Nephron (organoid): ENCODE data around the gene CALN1.

ENCODE experiments used
- H3K27ac Mint-ChIP-seq, 3 experiments: 2 replicates each; pipeline ENCODE4 v1.8.0; 2020; ENCODE audit warnings: mixed read lengths in 3 of 3, mild to moderate bottlenecking in 2 of 3, moderate library complexity in 1 of 3
- H3K27me3 Mint-ChIP-seq: 2 replicates; pipeline ENCODE4 v1.8.0; 2021; ENCODE audit warnings: low read depth, mild to moderate bottlenecking, moderate library complexity, mixed read lengths
- H3K36me3 Mint-ChIP-seq: 2 replicates; pipeline ENCODE4 v1.8.0; 2020; ENCODE audit warnings: low read depth, mixed read lengths
- H3K4me1 Mint-ChIP-seq: 2 replicates; pipeline ENCODE4 v1.8.0; 2020; ENCODE audit warnings: mixed read lengths
- H3K4me3 Mint-ChIP-seq, 3 experiments: 2 replicates each; pipeline ENCODE4 v1.8.0; 2020; ENCODE audit warnings: mild to moderate bottlenecking in 3 of 3, mixed read lengths in 3 of 3, moderate library complexity in 2 of 3
- H3K9me3 Mint-ChIP-seq: 2 replicates; pipeline ENCODE4 v1.8.0; 2020; ENCODE audit warnings: mixed read lengths
- TF ChIP-seq, protein P1 (sequence below), 3 experiments: fragments of 200-600 bp; sonication (generic); IDR thresholded peaks; one replicate each; pipeline ENCODE4 v1.5.0; 2021; ENCODE audit warnings: antibody characterized with exemption in 3 of 3; ENCODE audit not compliant: unreplicated experiment in 3 of 3

The CALN1 gene

DNA sequence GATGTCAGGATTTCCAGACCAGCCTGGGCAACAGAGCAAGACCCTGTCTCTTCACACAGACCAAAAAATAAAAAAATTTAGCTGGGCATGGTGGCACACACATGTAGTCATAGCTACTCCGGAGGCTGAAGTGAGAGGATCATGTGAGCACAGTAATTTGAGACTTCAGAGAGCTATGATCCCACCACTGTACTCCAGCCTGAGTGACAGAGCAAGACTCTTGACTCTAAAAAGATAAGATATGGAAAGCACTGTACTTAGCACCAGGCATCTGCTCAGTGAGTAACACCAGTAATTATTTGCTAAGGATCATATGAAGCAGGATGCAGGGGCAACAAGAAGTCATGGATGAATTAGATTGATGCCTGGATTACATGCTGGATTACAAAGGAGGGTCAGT is 128.8 kb downstream of the CALN1 start:
- TF ChIP-seq, protein P1, sequence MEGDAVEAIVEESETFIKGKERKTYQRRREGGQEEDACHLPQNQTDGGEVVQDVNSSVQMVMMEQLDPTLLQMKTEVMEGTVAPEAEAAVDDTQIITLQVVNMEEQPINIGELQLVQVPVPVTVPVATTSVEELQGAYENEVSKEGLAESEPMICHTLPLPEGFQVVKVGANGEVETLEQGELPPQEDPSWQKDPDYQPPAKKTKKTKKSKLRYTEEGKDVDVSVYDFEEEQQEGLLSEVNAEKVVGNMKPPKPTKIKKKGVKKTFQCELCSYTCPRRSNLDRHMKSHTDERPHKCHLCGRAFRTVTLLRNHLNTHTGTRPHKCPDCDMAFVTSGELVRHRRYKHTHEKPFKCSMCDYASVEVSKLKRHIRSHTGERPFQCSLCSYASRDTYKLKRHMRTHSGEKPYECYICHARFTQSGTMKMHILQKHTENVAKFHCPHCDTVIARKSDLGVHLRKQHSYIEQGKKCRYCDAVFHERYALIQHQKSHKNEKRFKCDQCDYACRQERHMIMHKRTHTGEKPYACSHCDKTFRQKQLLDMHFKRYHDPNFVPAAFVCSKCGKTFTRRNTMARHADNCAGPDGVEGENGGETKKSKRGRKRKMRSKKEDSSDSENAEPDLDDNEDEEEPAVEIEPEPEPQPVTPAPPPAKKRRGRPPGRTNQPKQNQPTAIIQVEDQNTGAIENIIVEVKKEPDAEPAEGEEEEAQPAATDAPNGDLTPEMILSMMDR (IDR thresholded peaks at IDR 0.05; ENCODE audit: unreplicated experiment in 3 of 3): no peak
- no peak overlapping the region for H3K27ac Mint-ChIP-seq
- H3K36me3 Mint-ChIP-seq: no peaks in the 10 kb centered on the region
- H3K9me3 Mint-ChIP-seq: peaks cover 9% of the 10 kb centered on the region
- no peak overlapping the region for H3K4me3 Mint-ChIP-seq
- H3K4me1 Mint-ChIP-seq: peaks cover 10% of the 10 kb centered on the region
- peaks cover 6% of the 10 kb centered on the region for H3K27me3 Mint-ChIP-seq

DNA sequence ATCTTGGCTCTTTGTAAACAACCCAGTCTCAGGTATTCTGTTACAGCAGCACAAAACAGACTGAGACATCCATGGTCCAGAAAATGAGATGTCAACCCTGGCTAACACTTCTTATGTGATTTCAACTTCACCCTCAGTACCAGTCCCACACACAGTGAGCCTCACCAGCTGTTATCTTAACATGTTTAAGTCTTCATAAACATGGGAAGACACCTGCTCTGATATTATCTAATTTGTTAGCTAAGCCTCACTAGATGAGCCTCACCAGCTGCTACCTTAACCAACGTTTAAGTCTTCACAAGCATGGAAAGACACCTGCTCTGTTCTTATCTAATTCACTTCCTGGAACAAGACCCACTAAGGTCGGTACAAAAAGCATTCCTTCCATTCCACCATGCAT is 130.8 kb downstream of the CALN1 start:
- peaks cover 10% of the 10 kb centered on the region for H3K4me1 Mint-ChIP-seq
- H3K27me3 Mint-ChIP-seq: peaks cover 6% of the 10 kb centered on the region
- TF ChIP-seq, protein P1 (IDR thresholded peaks at IDR 0.05; ENCODE audit: unreplicated experiment in 3 of 3): no peak
- H3K36me3 Mint-ChIP-seq: no peaks in the 10 kb centered on the region
- H3K4me3 Mint-ChIP-seq: no peak overlapping the region
- H3K9me3 Mint-ChIP-seq: peaks cover 22% of the 10 kb centered on the region
- H3K27ac Mint-ChIP-seq: no peak overlapping the region

DNA sequence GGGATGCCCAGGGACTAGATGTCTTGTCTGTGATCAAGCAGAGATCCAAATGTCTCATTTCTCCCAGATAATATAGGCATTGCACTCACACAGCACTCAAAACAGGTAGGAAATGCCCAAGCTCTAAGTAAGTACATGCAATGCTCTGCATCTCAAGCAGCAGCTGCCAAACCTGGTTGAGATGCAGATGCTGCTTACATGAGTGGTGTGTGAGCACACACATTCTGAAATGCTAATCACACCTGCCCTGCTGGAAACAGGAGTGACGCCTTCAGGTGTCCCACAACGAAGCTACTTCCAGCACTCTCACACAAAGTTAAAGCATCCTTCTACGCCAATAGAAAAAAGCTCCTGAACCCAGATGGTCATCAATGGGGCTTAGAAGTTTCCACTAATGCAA is 132.9 kb downstream of the CALN1 start:
- H3K4me1 Mint-ChIP-seq: peaks cover 10% of the 10 kb centered on the region
- H3K27ac Mint-ChIP-seq: no peak overlapping the region
- peaks cover 28% of the 10 kb centered on the region for H3K9me3 Mint-ChIP-seq
- peaks cover 6% of the 10 kb centered on the region for H3K27me3 Mint-ChIP-seq
- H3K36me3 Mint-ChIP-seq: no peaks in the 10 kb centered on the region
- TF ChIP-seq, protein P1 (IDR thresholded peaks at IDR 0.05; ENCODE audit: unreplicated experiment in 3 of 3): no peak
- no peak overlapping the region for H3K4me3 Mint-ChIP-seq

DNA sequence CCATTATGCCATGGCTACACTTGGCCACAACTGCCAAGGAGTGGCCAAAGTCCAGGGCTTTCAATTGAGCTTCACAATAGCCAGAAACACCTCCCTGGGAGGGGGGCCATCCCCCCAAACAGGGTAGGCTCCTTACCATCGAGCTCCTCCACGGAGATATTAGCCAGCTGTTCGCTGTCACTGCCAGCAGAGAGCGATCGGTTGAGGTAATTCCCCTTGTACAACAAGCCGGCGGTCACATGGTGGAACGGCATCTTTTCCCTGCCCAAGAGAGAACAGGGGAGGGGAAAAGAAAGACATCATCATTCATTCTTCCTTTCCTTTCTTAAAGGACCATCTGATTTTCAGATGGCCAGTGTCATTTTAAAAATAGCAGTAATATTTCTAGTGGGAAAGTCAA is 133.6 kb downstream of the CALN1 start:
- no peaks in the 10 kb centered on the region for H3K36me3 Mint-ChIP-seq
- peaks cover 4% of the 10 kb centered on the region for H3K27me3 Mint-ChIP-seq
- peaks cover 23% of the 10 kb centered on the region for H3K9me3 Mint-ChIP-seq
- no peak overlapping the region for H3K4me3 Mint-ChIP-seq
- H3K4me1 Mint-ChIP-seq: peaks cover 10% of the 10 kb centered on the region
- no peak overlapping the region for H3K27ac Mint-ChIP-seq
- TF ChIP-seq, protein P1 (IDR thresholded peaks at IDR 0.05; ENCODE audit: unreplicated experiment in 3 of 3): no peak

DNA sequence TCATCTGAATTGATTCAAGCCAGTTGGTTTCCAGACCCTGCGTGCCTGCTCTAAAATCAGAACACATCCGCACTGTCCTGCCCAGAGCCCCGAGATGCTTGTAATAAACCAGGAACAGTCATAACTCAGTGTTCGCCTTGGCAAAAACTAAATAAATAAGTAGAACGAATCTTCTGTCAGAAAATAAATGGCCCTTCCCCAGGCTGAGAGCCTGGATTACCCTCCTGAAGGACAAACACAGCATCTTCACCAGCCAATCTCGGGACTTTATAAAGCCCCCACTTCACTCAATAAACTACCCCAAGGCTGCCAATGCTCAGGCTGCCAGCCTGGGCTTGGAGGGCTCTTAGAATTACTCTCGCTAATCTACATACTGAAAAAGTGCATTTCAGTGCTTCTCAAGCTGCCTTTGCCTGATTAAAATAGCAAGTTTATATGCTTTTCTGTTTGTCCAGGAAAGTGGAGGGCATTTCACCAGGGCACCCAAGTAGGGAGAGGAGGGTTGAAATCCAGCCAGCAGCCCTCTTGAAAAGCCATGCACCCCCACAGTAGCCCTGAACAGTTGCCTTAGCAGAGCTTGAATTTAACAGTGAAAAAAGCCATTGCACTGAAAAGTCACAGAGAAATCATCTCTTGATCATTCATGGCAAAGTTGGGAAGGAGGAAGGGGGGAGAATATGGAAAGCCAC is 136.6 kb downstream of the CALN1 start:
- Mint-ChIP-seq H3K4me3 (no peak overlapping the region), H3K36me3 (no peaks in the 10 kb centered on the region), H3K27me3 (no peaks in the 10 kb centered on the region), H3K9me3 (peaks cover 27% of the 10 kb centered on the region), H3K27ac (no peak overlapping the region), H3K4me1 (no peaks in the 10 kb centered on the region)
- TF ChIP-seq, protein P1 (IDR thresholded peaks at IDR 0.05; ENCODE audit: unreplicated experiment in 3 of 3): no peak

DNA sequence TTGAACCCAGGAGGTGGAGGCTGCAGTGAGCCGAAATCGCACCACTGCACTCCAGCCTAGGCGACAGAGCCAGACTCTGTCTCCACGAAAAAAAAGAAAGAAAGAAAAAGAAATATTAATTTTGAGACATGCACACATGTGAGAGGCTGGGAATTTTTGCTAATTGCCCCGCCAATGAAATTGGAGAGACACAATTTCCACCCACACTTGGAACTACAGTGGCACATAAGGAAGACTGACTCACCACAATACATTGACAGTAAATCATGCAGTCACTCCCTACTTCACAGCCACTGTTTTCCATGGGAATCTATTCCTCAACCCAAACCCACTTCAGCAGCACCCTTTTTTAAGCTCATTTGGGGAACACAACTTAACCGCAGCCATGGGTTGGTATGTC is 139.7 kb downstream of the CALN1 start:
- Mint-ChIP-seq H3K4me1 (no peaks in the 10 kb centered on the region), H3K4me3 (no peak overlapping the region)

More for the DNA sequence above, 139.7 kb downstream of the CALN1 start:
- H3K27me3 Mint-ChIP-seq: no peaks in the 10 kb centered on the region
- peaks cover 34% of the 10 kb centered on the region for H3K9me3 Mint-ChIP-seq
- TF ChIP-seq, protein P1 (IDR thresholded peaks at IDR 0.05; ENCODE audit: unreplicated experiment in 3 of 3): no peak
- H3K36me3 Mint-ChIP-seq: no peaks in the 10 kb centered on the region
- no peak overlapping the region for H3K27ac Mint-ChIP-seq
